Activated naive CD8-positive, alpha-beta T cell treated with anti-CD3 and anti-CD28 coated beads for 36 hours (primary cell): Measurements from ENCODE around the gene FBXW4. TPM values are rescaled to one million over a fixed set of nuclear protein-coding genes. Genes with fewer than 3 reads are reported as not detected.

Experiments
- DNase-seq: peaks from one replicate; pipeline ENCODE4 v3.0.0; 2021
- H3K27ac Mint-ChIP-seq: one replicate; pipeline ENCODE4 v1.8.0; 2022; ENCODE audit warnings: mild to moderate bottlenecking, moderate library complexity, mixed read lengths
- H3K27me3 Mint-ChIP-seq: one replicate; pipeline ENCODE4 v1.8.0; 2022; ENCODE audit warnings: mild to moderate bottlenecking, mixed read lengths
- H3K36me3 Mint-ChIP-seq: one replicate; pipeline ENCODE4 v1.8.0; 2021; ENCODE audit warnings: mild to moderate bottlenecking, mixed read lengths
- H3K4me1 Mint-ChIP-seq: one replicate; pipeline ENCODE4 v1.8.0; 2021; ENCODE audit warnings: mixed read lengths
- H3K4me3 Mint-ChIP-seq: one replicate; pipeline ENCODE4 v1.8.0; 2022; ENCODE audit warnings: mild to moderate bottlenecking, moderate library complexity, mixed read lengths
- H3K9me3 Mint-ChIP-seq: one replicate; pipeline ENCODE4 v1.8.0; 2022; ENCODE audit warnings: mixed read lengths
- total RNA-seq, 2 experiments: library from RNA; stranded (reverse); gene quantifications; one replicate each; pipeline ENCODE4 v1.2.3, GENCODE V29; 2021

Gene FBXW4
- total RNA-seq, 2 experiments from 2014 or later = 29.5 to 34.0 TPM

- DNase-seq = no peak
- H3K36me3 Mint-ChIP-seq = no peaks in the 10 kb centered on the region
Measured at GRCh38 chr10:101567165-101568006, 127.6 kb downstream of the FBXW4 start.

DNA sequence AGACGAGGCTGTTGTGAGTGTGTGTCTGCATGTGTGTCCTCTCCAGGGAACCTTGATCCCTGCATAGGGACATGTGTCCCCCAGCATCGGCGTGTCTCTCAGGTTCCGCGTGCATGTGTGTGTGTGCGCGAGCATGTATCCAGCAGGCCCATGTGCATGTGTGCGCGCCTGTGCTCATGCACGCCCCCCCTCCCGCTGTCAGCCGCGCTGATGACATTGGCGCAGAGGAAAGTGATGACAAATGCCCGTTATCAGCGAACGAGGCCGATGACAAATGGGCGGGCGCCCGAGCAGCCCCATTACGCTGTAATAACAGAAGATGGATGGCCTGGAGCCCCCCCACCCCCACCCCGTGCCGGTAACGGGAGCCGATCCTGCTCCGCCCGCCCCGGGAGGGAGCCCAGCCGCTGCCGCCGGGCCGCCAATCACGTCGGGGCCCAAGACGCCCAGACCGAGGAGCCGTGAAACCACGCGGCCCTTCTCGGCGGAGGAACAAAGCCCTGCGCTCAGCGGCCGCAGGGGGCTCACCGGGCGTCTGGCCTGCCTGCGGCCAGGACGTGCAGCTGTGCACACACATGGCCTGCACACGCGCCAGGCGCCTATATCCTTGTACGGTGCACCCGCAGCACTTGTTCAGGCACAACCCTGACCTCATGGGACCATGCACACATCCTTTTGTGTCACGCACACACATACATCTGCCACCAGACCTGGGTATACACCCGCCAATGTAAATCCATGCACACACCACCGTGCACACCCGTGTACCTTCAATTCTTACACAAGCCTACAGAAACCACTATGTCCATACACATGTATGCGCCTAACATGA is 128.4 kb downstream of the FBXW4 start:
- H3K4me3 Mint-ChIP-seq = no peak overlapping the region
- H3K36me3 Mint-ChIP-seq = no peaks in the 10 kb centered on the region
- peak; percentile 21 for DNase-seq
- peaks cover 64% of the 10 kb centered on the region for H3K27me3 Mint-ChIP-seq
- peaks cover 10% of the 10 kb centered on the region for H3K4me1 Mint-ChIP-seq
- H3K27ac Mint-ChIP-seq = no peak overlapping the region
- H3K9me3 Mint-ChIP-seq = no peaks in the 10 kb centered on the region

More at GRCh38 chr10:101567165-101568006, 127.6 kb downstream of the FBXW4 start:
- H3K4me3 Mint-ChIP-seq = no peak overlapping the region
- peaks cover 64% of the 10 kb centered on the region for H3K27me3 Mint-ChIP-seq
- H3K9me3 Mint-ChIP-seq = no peaks in the 10 kb centered on the region
- H3K4me1 Mint-ChIP-seq = peaks cover 10% of the 10 kb centered on the region
- H3K27ac Mint-ChIP-seq = no peak overlapping the region

GRCh38 chr10:101565936-101566332 is 129.0 kb downstream of the FBXW4 start:
- no peak overlapping the region for H3K27ac Mint-ChIP-seq
- no peak overlapping the region for H3K4me3 Mint-ChIP-seq
- no peak for DNase-seq
- H3K9me3 Mint-ChIP-seq = no peaks in the 10 kb centered on the region
- peaks cover 61% of the 10 kb centered on the region for H3K27me3 Mint-ChIP-seq
- peaks cover 10% of the 10 kb centered on the region for H3K4me1 Mint-ChIP-seq
- H3K36me3 Mint-ChIP-seq = no peaks in the 10 kb centered on the region

GRCh38 chr10:101565370-101565900 is 129.5 kb downstream of the FBXW4 start:
- DNase-seq = no peak
- Mint-ChIP-seq H3K36me3 (no peaks in the 10 kb centered on the region), H3K4me3 (no peak overlapping the region), H3K27me3 (peaks cover 57% of the 10 kb centered on the region), H3K9me3 (no peaks in the 10 kb centered on the region), H3K27ac (no peak overlapping the region), H3K4me1 (peaks cover 10% of the 10 kb centered on the region)

DNA sequence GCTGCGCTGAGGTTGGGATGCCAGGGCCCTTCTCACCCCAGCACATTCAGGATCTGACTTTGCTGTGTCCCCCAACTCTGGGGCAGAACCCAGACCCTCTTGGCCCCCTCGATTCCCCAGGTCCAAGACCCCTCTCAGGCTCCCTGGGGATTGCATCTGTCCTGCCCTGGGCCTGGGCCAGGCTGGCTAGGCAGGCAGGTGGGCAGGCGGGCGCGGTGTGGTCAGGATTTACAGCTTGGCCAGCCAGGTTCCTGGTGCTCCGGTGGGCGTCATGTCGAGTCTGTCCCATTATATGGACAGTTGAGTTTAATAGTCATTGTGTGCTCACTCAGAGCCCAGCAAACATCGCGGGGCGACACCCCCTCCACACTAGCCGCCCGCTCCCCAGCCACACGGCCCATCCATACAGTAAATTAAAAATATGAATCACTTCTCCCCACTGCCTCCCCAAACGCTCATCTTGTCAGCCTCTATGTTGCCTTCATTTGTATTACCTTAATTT is 130.4 kb downstream of the FBXW4 start:
- no peak overlapping the region for H3K4me3 Mint-ChIP-seq
- H3K4me1 Mint-ChIP-seq = peaks cover 7% of the 10 kb centered on the region
- no peaks in the 10 kb centered on the region for H3K9me3 Mint-ChIP-seq
- no peaks in the 10 kb centered on the region for H3K36me3 Mint-ChIP-seq
- no peak overlapping the region for H3K27ac Mint-ChIP-seq
- no peak for DNase-seq
- peaks cover 53% of the 10 kb centered on the region for H3K27me3 Mint-ChIP-seq

GRCh38 chr10:101563497-101564040 is 131.4 kb downstream of the FBXW4 start:
- DNase-seq = no peak
- H3K9me3 Mint-ChIP-seq = no peaks in the 10 kb centered on the region
- peaks cover 43% of the 10 kb centered on the region for H3K27me3 Mint-ChIP-seq
- H3K36me3 Mint-ChIP-seq = no peaks in the 10 kb centered on the region
- peaks cover 9% of the 10 kb centered on the region for H3K4me1 Mint-ChIP-seq
- H3K4me3 Mint-ChIP-seq = no peak overlapping the region
- no peak overlapping the region for H3K27ac Mint-ChIP-seq

DNA sequence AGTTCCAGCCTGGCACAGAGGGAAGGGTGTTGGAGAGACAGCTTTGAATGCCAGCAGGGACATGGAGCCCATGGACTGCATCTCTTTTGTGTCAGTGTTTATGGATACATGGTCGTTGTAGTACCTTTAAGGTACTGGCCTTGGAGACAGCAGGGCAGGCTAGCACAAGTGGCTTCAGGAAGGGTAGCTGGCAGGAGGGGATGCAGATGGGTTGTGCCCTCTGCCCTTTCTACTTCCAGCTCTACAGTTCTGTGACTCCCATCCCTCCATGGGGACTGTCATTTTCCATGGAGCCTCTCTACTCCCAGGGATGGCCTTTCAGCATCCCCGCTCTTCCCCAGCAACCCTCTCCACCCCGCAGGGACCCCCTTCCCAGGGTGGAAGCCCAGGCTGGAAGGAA is 132.0 kb downstream of the FBXW4 start:
- no peaks in the 10 kb centered on the region for H3K36me3 Mint-ChIP-seq
- no peak overlapping the region for H3K27ac Mint-ChIP-seq
- peaks cover 8% of the 10 kb centered on the region for H3K4me1 Mint-ChIP-seq
- no peak overlapping the region for H3K4me3 Mint-ChIP-seq
- H3K9me3 Mint-ChIP-seq = no peaks in the 10 kb centered on the region
- H3K27me3 Mint-ChIP-seq = peaks cover 37% of the 10 kb centered on the region
- DNase-seq = no peak

DNA sequence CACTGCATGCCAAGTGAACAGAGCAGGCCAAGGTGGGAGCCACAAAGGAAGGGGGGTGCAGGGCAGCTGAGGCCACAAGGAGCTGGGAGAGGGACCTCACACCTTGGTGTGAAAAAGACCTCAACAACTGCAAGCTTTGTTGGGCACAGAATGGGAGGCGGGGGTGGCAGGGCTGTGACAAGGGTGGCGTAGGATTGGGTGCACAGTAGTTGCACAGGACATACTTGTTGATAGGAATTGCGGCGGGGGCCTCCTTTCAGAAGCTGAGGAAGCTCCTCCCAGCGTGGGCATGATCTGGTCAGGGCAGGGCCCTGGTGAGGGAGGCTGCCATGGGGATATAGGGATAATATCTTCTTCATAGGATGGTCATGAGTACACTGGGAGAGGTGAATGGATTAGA is 132.7 kb downstream of the FBXW4 start:
- peaks cover 30% of the 10 kb centered on the region for H3K27me3 Mint-ChIP-seq
- no peak for DNase-seq
- no peak overlapping the region for H3K4me3 Mint-ChIP-seq
- H3K36me3 Mint-ChIP-seq = no peaks in the 10 kb centered on the region
- H3K4me1 Mint-ChIP-seq = peaks cover 10% of the 10 kb centered on the region
- H3K27ac Mint-ChIP-seq = no peak overlapping the region
- H3K9me3 Mint-ChIP-seq = no peaks in the 10 kb centered on the region

DNA sequence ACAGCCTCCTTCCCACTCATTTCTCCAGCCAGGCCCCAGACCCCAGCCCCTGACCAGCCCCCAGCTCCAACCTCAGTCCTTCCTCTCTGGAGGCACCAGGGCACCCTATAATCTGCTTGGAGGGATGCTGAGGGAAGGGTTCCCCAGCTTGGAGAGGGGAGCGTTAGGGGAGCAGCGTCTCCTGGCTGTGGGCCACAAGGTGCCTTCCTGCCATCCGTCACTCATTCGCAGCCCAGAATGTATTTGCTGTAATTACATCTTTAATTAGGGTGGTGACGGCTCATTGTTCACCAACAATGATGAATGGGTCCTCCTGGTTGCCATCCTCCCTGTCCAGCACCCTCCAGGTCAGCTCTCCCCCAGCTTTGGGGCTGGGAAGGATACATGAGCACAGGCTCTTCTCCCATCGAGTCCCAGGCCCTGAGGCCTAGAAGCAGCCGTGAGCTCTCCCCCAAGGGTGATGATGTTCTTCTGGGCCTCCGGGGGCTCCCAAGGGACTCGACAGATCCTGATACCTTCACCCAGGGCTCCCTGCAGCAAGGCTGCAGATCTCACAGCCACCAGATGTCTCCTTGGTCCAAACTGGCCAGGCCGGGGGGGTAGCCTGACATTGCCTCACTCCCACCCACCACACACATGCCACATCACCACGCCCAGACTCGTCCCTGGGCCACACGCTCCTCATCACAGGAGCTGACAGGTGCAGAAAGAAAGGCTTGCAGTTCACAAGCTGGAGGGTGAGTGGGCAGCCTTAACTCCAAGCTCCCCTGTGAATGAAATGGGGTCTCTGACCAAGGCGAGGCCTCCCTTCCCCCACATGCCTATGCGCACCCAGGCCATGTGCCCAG is 133.7 kb downstream of the FBXW4 start:
- DNase-seq = no peak
- Mint-ChIP-seq H3K36me3 (no peaks in the 10 kb centered on the region), H3K9me3 (no peaks in the 10 kb centered on the region), H3K27me3 (peaks cover 21% of the 10 kb centered on the region), H3K4me3 (no peak overlapping the region), H3K4me1 (peaks cover 7% of the 10 kb centered on the region), H3K27ac (no peak overlapping the region)

Other genes starting within 250 kb of the FBXW4 start
- gene POLL, start 106.9 kb downstream of the FBXW4 start, total RNA-seq = 10 to 100 TPM; 27.4 to 28.6 TPM
- gene DPCD, start 106.8 kb downstream of the FBXW4 start, total RNA-seq = 10 to 100 TPM; 20.4 to 22.9 TPM
- not detected for gene FGF8, start 80.9 kb upstream of the FBXW4 start, total RNA-seq
- gene NPM3, start 88.3 kb upstream of the FBXW4 start, total RNA-seq = 100 to 1,000 TPM; 255 to 260 TPM
- 100 to 1,000 TPM in 1 of 2 experiments, 10 to 100 TPM in 1; 92.2 to 100 TPM for gene OGA, start 123.3 kb upstream of the FBXW4 start, total RNA-seq
- gene KCNIP2, start 148.6 kb upstream of the FBXW4 start, total RNA-seq = 1 to 10 TPM; 1.1 to 1.7 TPM